ENCODE data around the gene CNEP1R1.

DNA sequence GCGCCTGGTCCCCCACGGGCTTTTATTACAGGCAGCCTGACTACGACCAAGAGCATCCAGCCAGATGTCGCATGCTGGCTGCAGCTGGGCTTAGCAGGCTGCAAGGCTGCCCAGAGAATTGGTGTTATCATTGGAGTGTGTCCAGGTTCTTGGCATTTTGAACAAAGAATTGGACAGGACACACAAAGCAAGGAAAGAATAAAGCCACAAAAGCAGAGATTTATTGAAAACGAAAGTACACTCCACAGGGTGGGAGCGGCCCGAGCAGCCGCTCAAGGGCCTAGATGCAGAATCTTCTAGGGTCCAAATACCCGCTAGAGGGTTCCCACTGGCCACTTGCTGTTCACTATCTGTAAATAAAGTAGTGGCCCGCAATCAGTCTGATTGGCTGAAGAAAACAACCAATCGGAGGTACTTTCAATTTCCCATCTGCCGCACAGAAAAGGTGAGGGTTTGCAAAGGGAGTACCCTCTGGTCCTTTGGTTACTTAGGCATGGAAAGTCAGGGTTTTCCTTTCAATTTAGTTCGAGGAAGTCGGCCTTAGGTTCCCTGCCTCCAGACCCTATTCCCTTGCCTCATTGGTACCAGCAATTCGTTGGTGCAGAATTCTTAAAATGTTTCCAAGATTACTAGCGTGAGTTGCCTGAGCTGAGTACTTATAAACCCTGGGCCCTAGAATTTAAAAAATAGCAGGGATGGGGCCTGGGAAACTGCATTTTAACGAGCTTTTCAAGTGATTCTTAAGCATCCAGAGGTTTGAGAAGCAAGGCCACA lies 38.5 kb upstream of the CNEP1R1 start:
- TF ChIP-seq, protein P1, sequence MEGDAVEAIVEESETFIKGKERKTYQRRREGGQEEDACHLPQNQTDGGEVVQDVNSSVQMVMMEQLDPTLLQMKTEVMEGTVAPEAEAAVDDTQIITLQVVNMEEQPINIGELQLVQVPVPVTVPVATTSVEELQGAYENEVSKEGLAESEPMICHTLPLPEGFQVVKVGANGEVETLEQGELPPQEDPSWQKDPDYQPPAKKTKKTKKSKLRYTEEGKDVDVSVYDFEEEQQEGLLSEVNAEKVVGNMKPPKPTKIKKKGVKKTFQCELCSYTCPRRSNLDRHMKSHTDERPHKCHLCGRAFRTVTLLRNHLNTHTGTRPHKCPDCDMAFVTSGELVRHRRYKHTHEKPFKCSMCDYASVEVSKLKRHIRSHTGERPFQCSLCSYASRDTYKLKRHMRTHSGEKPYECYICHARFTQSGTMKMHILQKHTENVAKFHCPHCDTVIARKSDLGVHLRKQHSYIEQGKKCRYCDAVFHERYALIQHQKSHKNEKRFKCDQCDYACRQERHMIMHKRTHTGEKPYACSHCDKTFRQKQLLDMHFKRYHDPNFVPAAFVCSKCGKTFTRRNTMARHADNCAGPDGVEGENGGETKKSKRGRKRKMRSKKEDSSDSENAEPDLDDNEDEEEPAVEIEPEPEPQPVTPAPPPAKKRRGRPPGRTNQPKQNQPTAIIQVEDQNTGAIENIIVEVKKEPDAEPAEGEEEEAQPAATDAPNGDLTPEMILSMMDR (IDR thresholded peaks at IDR 0.05), result no peak
- TF ChIP-seq, protein P2, sequence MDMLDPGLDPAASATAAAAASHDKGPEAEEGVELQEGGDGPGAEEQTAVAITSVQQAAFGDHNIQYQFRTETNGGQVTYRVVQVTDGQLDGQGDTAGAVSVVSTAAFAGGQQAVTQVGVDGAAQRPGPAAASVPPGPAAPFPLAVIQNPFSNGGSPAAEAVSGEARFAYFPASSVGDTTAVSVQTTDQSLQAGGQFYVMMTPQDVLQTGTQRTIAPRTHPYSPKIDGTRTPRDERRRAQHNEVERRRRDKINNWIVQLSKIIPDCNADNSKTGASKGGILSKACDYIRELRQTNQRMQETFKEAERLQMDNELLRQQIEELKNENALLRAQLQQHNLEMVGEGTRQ (CRISPR knock-in tag; IDR thresholded peaks at IDR 0.05), result no peak

Measured in WTC11 (cell line).